Pancreas (tissue), 10 donors: ENCODE data around the gene TULP4. TPM values are rescaled to one million over a fixed set of nuclear protein-coding genes. Genes with fewer than 3 reads are reported as not detected.
A peak's percentile ranks its signal among the peaks of the same experiment; 100 is the strongest.

Experiments
- ATAC-seq, 4 donors: fragments of 200-7000 bp; cut with Tn5 transposase; one replicate each; pipeline versions ENCODE4 v1.8.0 to v1.9.1; 2020; ENCODE audit warnings: mild to moderate bottlenecking in 4 of 4, moderate library complexity in 4 of 4
- DNase-seq, 6 donors: peaks; one replicate each; pipeline ENCODE4 v3.0.0-alpha.2; 2020
- FAIRE-seq: peaks from 2 replicates; lab custom pipeline; 2012; peaks lifted over from hg19 to GRCh38; lab: Jason Lieb, UNC
- H3K27ac ChIP-seq, 4 donors: fragments of 200-600 bp; sonication (generic); 1 replicate in 3 of 4; 2 replicates in 1 of 4; pipeline versions ENCODE4 v1.5.0 to v1.8.0; 2020
- H3K27me3 ChIP-seq, 4 donors: fragments of 200-600 bp; one replicate each; pipeline ENCODE4 v1.8.0; 2021
- H3K36me3 ChIP-seq, 3 donors: fragments of 200-600 bp; sonication (generic) in 1 of 3; one replicate each; pipeline versions ENCODE4 v1.5.0 to v1.8.0; 2020 to 2021
- H3K4me1 ChIP-seq, 3 donors: fragments of 200-600 bp; one replicate each; pipeline ENCODE4 v1.8.0; 2021
- H3K4me3 ChIP-seq, 4 donors: fragments of 200-600 bp; sonication (generic) in 2 of 4; one replicate each; pipeline versions ENCODE4 v1.5.0 to v1.8.0; 2020 to 2021
- H3K9me3 ChIP-seq, 4 donors: fragments of 200-600 bp; one replicate each; pipeline ENCODE4 v1.8.0; 2021
- CTCF ChIP-seq, 4 donors: fragments of 200-600 bp; sonication (generic) in 3 of 4; IDR thresholded peaks; one replicate each; pipeline versions ENCODE4 v1.5.0 to v1.8.0; 2021; ENCODE audit warnings: antibody characterized with exemption in 4 of 4
- WGBS, 2 donors: extraction: QIAGEN DNeasy Blood & Tissue Kit; methylation state at CpG; one replicate each; pipeline ENCODE4 v1.1.7; 2013; 5-methylcytosine and 5-hydroxymethylcytosine counted together
- intact Hi-C, 3 donors: fragments of 100-400 bp; cut with DNase I; formaldehyde crosslinking; loops; one replicate each; pipeline versions ENCODE4 v1.11.1 to v1.14.2; 2022
- polyA plus RNA-seq, 2 donors: library from polyadenylated mRNA; stranded (reverse); fragments of 200-250 nt; gene quantifications; one replicate each; pipeline ENCODE4 v1.2.3, GENCODE V29; 2013
- total RNA-seq, 6 donors: library from RNA; stranded (reverse); fragmentation: NEBNext Ultra II Directional in 4 of 6; extraction: Animal tissue kit (Norgen Biotek cat#: 25700) in 4 of 6; gene quantifications; one replicate each; pipeline versions ENCODE4 v1.2.1 to v1.2.4, GENCODE V29; 2021 to 2023
- donor health status: healthy with polysubstance abuse.
- donor health status: DM: no; HTN: no; CAD: no; lungs with moderate emphysema.
- donor health status: DM: no; HTN: no; CAD: no.
- donor health status: control.
- donor health status: control.
- donor health status: Bipolar disorder and iron deficiency.
- donor health status: DM: yes; HTN: yes; CAD: no.
- donor health status: DM: no; HTN: no; CAD: no.
- donor health status: DM: no; HTN: no; CAD: no.
- donor health status: DM: yes; HTN: yes; CAD: no.

Gene TULP4
- total and polyA plus RNA-seq, 8 donors: 3.1 to 88.8 (median 48.0) TPM

DNA sequence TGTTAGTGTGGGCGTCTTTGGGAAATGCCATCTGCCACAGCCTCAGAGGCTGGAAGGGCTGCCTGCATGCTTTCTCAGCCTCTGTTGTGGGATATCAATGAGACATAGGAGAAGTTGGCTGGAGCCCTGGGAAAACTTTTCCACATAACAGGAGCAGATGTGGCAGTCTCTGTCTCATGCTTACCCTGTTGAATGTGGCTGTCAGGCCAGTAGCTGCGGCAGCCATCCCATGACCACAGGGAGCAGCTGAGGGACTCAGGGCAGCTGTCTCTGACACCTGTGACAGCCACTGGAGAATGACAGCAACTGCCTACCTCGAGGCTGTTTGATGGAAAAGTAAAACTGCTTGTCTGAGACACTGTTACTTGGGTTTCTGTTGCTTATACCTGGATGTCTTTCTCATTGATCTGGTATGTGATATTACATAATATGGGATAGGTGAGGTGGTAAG, 64.4 kb downstream of the TULP4 start:
- WGBS, 2 donors: 33 to 46% methylated on average over 3 of the region's 3 CpGs
- no peak for FAIRE-seq
- ATAC-seq: peak; percentile 45 to 67 (median 64)

DNA sequence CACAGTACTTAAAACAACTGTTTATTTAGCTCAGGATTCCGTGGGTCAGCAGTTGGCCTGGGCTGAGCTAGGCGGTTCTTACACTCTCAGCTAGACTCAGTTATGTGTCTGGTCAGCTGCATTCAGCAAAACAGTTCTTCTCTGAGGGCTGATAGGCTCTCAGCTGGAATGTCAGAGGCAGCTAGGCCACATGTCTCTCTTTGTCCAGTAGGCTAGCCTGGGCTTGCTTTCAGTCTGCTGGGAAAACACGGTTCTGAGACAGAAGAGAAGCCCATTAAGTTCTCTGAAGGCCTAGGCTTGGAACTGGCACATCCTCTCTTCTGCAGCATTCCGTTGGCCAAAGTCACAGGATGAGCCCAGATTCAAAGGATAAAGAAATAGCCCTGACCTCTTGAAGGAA, 65.6 kb downstream of the TULP4 start:
- no peak for DNase-seq

More for the DNA sequence above, 64.4 kb downstream of the TULP4 start:
- H3K4me3 ChIP-seq: no peak overlapping the region
- peaks cover 0 to 6% (median 0%) of the 10 kb centered on the region in 3 donors for H3K4me1 ChIP-seq
- no peaks in the 10 kb centered on the region for H3K27me3 ChIP-seq
- H3K9me3 ChIP-seq: no peaks in the 10 kb centered on the region
- H3K36me3 ChIP-seq: no peaks in the 10 kb centered on the region
- peak in 1 of 6 donors; percentile 27 for DNase-seq
- intact Hi-C loops: no loop called here
- TF ChIP-seq CTCF (IDR thresholded peaks at IDR 0.05): no peak
- no peak overlapping the region for H3K27ac ChIP-seq

GRCh38 chr6:158379336-158379735, 67.1 kb downstream of the TULP4 start:
- no peak for TF ChIP-seq CTCF (IDR thresholded peaks at IDR 0.05)
- WGBS, 2 donors: 91 to 93% methylated on average over 7 of the region's 7 CpGs
- H3K9me3 ChIP-seq: no peaks in the 10 kb centered on the region
- H3K36me3 ChIP-seq: no peaks in the 10 kb centered on the region
- ATAC-seq: no peak
- H3K4me1 ChIP-seq: no peaks in the 10 kb centered on the region
- no peak for FAIRE-seq
- no peak overlapping the region for H3K27ac ChIP-seq
- H3K4me3 ChIP-seq: no peak overlapping the region
- intact Hi-C loops: no loop called here
- DNase-seq: no peak
- no peaks in the 10 kb centered on the region for H3K27me3 ChIP-seq

More for the DNA sequence above, 65.6 kb downstream of the TULP4 start:
- no peak for TF ChIP-seq CTCF (IDR thresholded peaks at IDR 0.05)
- 59 to 73% methylated on average over 4 of the region's 4 CpGs for WGBS, 2 donors
- Histone ChIP-seq H3K27me3 (no peaks in the 10 kb centered on the region), H3K9me3 (no peaks in the 10 kb centered on the region), H3K4me3 (no peak overlapping the region), H3K27ac (no peak overlapping the region), H3K36me3 (no peaks in the 10 kb centered on the region), H3K4me1 (no peaks in the 10 kb centered on the region)
- FAIRE-seq (no peak), ATAC-seq (peak in 1 of 4 donors; percentile 37)
- intact Hi-C loops: no loop called here

GRCh38 chr6:158381214-158381613, 68.9 kb downstream of the TULP4 start:
- Histone ChIP-seq H3K9me3 (no peaks in the 10 kb centered on the region), H3K27ac (no peak overlapping the region), H3K4me3 (no peak overlapping the region), H3K36me3 (no peaks in the 10 kb centered on the region), H3K27me3 (no peaks in the 10 kb centered on the region), H3K4me1 (no peaks in the 10 kb centered on the region)
- ATAC-seq (no peak), DNase-seq (no peak), FAIRE-seq (no peak)
- TF ChIP-seq CTCF (IDR thresholded peaks at IDR 0.05): no peak
- 84 to 93% methylated on average over 2 of the region's 2 CpGs for WGBS, 2 donors
- intact Hi-C loops: no loop called here

GRCh38 chr6:158382491-158382890, 70.2 kb downstream of the TULP4 start:
- Histone ChIP-seq H3K27me3 (no peaks in the 10 kb centered on the region), H3K36me3 (no peaks in the 10 kb centered on the region), H3K4me1 (no peaks in the 10 kb centered on the region), H3K27ac (no peak overlapping the region), H3K9me3 (no peaks in the 10 kb centered on the region), H3K4me3 (no peak overlapping the region)
- DNase-seq: no peak
- no peak for TF ChIP-seq CTCF (IDR thresholded peaks at IDR 0.05)
- FAIRE-seq: no peak
- no peak for ATAC-seq
- intact Hi-C loops: no loop called here
- 96 to 99% methylated on average over 1 of the region's 1 CpG for WGBS, 2 donors
